HEK293T (cell line): Measurements from ENCODE around the gene ZSCAN30.

ENCODE experiments used
- CTCF ChIA-PET: fragments of 350-600 bp; formaldehyde crosslinking; extraction: SDS; loops from one replicate; lab custom pipeline; 2021; ENCODE audit warnings: antibody characterized with exemption, inconsistent platforms; lab: Yijun Ruan, JAX
- POLR2A ChIA-PET: fragments of 350-600 bp; formaldehyde crosslinking; extraction: SDS; loops from one replicate; lab custom pipeline; 2020; ENCODE audit warnings: antibody characterized with exemption, inconsistent platforms; lab: Yijun Ruan, JAX
- DNase-seq: peaks from one replicate; pipeline ENCODE4 v3.0.0; 2012; ENCODE audit warnings: mixed read lengths; ENCODE audit errors: extremely low spot score
- ARNT ChIP-seq: fragments of 450-650 bp; IDR thresholded peaks from 2 replicates; pipeline ENCODE4 v1.6.1; 2017; ENCODE audit warnings: mild to moderate bottlenecking
- BHLHE40 ChIP-seq: fragments of 450-650 bp; IDR thresholded peaks from 2 replicates; pipeline ENCODE4 v1.6.1; 2016; ENCODE audit warnings: mild to moderate bottlenecking, moderate library complexity, borderline replicate concordance
- CTBP1 ChIP-seq: fragments of 450-650 bp; IDR thresholded peaks from 2 replicates; pipeline ENCODE4 v1.6.1; 2016; ENCODE audit warnings: borderline replicate concordance
- ELF4 ChIP-seq: fragments of 450-650 bp; IDR thresholded peaks from 2 replicates; pipeline ENCODE4 v1.6.1; 2017; ENCODE audit warnings: antibody characterized with exemption
- FOXA1 ChIP-seq: fragments of 450-650 bp; IDR thresholded peaks from 2 replicates; pipeline ENCODE4 v1.6.1; 2016; ENCODE audit warnings: mild to moderate bottlenecking
- FOXK2 ChIP-seq: fragments of 450-650 bp; IDR thresholded peaks from 2 replicates; pipeline ENCODE4 v1.6.1; 2016; ENCODE audit warnings: mild to moderate bottlenecking
- FOXM1 ChIP-seq: fragments of 450-650 bp; IDR thresholded peaks from 2 replicates; pipeline ENCODE4 v1.6.1; 2017; ENCODE audit warnings: mild to moderate bottlenecking, borderline replicate concordance
- HDGF ChIP-seq: fragments of 450-650 bp; IDR thresholded peaks from 2 replicates; pipeline ENCODE4 v1.6.1; 2017; ENCODE audit warnings: antibody characterized with exemption, borderline replicate concordance
- L3MBTL2 ChIP-seq: fragments of 450-650 bp; conservative IDR thresholded peaks from 2 replicates; pipeline ENCODE4 v1.6.1; 2016; ENCODE audit warnings: mild to moderate bottlenecking
- LEF1 ChIP-seq: fragments of 450-650 bp; IDR thresholded peaks from 2 replicates; pipeline ENCODE4 v1.6.1; 2017; ENCODE audit warnings: mild to moderate bottlenecking, borderline replicate concordance
- NFRKB ChIP-seq: fragments of 450-650 bp; IDR thresholded peaks from 2 replicates; pipeline ENCODE4 v1.6.1; 2016; ENCODE audit warnings: mild to moderate bottlenecking, moderate library complexity
- SP1 ChIP-seq: fragments of 450-650 bp; IDR thresholded peaks from 2 replicates; pipeline ENCODE4 v1.6.1; 2017
- SUZ12 ChIP-seq: fragments of 450-650 bp; IDR thresholded peaks from 2 replicates; pipeline ENCODE4 v1.6.1; 2016; ENCODE audit warnings: mild to moderate bottlenecking
- TARDBP ChIP-seq: fragments of 450-650 bp; IDR thresholded peaks from 2 replicates; pipeline ENCODE4 v1.6.1; 2016
- ZNF384 ChIP-seq: fragments of 450-650 bp; IDR thresholded peaks from 2 replicates; pipeline ENCODE4 v1.6.1; 2016
- TF ChIP-seq, protein P1 (sequence below): fragments of 450-650 bp; IDR thresholded peaks from 2 replicates; pipeline ENCODE4 v1.6.1; 2016

The ZSCAN30 gene

DNA sequence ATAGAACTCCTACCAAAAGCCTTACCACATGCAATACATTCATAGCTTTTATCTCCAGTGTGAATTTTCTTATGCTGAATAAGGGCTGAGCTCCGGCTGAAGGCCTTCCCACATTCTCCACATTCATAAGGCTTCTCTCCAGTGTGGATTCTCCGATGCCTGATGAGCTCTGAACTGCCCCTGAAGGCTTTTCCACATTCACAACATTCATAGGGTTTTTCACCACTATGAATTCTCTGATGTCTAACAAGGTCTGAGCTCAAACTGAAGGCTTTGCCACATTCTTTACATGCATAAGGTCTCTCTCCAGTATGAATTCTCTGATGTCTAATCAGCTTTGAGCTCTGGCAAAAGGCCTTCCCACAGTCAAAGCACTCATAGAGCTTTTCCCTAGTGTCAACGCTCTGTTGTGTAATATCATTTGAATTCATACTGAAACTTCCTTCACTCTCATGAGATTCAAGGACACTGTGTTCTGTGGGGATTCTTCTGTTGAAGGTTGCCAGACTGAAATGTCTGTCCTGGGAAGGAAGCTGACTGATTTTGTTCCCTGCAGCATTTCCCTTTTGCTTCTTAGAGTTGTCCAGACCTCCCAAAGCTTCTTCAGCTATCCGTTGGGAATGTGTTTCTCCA is 36.3 kb downstream of the ZSCAN30 start:
- ChIA-PET CTCF (interaction anchor here (1.4 kb wide), 1 partner anchor 8 kb away, joined by 3 read pairs; no protein-coding TSS in a partner anchor), POLR2A (interaction anchor here (0.6 kb wide), 1 partner anchor 90 kb away, joined by 3 read pairs; no protein-coding TSS in a partner anchor)
- no peak for TF ChIP-seq SP1
- no peak for TF ChIP-seq FOXA1
- TF ChIP-seq FOXM1 = no peak
- TF ChIP-seq LEF1 = no peak
- no peak for TF ChIP-seq CTBP1
- TF ChIP-seq, protein P1, sequence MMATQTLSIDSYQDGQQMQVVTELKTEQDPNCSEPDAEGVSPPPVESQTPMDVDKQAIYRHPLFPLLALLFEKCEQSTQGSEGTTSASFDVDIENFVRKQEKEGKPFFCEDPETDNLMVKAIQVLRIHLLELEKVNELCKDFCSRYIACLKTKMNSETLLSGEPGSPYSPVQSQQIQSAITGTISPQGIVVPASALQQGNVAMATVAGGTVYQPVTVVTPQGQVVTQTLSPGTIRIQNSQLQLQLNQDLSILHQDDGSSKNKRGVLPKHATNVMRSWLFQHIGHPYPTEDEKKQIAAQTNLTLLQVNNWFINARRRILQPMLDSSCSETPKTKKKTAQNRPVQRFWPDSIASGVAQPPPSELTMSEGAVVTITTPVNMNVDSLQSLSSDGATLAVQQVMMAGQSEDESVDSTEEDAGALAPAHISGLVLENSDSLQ = no peak
- no peak for TF ChIP-seq TARDBP
- TF ChIP-seq BHLHE40 = no peak
- TF ChIP-seq ELF4 = no peak
- TF ChIP-seq NFRKB = no peak
- TF ChIP-seq L3MBTL2 = no peak
- TF ChIP-seq ARNT = no peak
- TF ChIP-seq ZNF384 = no peak
- DNase-seq = no peak

DNA sequence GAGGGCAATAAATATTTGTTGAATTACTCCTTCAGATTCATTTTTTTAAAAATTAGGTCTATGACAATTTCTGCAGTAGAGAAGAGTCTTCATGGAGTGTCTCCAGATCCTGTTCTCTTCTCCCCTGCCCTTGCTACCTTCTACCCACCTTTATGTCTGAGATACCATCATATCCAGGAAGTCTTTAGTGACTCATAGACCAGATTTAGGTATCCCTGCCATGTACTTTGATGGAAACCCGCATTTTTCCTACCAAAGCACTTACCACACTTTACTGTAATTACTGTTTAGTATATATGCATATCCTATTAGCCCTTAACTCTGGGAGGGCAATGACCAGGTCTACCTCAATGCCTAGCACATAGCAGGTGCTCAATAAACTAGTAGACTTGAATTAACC is 37.6 kb downstream of the ZSCAN30 start:
- CTCF ChIA-PET = no interaction called here
- POLR2A ChIA-PET = no interaction called here
- DNase-seq = no peak
- TF ChIP-seq NFRKB (no peak), BHLHE40 (no peak), LEF1 (no peak), ELF4 (no peak), SP1 (no peak), FOXK2 (no peak), FOXM1 (no peak), L3MBTL2 (no peak), FOXA1 (no peak), ZNF384 (no peak), ARNT (no peak)

DNA sequence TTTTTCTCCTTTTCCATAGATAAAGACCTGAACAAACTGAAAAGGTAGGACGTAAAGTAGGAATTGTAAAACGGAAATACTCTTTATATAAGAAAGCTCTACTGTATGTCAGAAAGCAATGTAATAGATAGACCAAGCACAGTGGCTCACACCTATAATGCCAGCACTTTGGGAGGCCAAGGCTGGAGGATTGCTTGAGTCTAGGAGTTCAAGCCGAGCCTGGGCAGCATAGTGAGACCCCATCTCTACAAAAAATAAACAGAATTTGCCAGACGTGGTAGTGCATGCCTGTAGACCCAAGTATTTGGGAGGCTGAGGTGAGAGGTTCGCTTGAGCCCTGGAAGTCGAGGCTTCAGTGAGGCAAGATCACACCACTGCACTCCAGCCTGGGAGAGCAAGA is 41.6 kb downstream of the ZSCAN30 start:
- DNase-seq = no peak
- no peak for TF ChIP-seq SP1
- TF ChIP-seq NFRKB = no peak
- no peak for TF ChIP-seq ZNF384
- no peak for TF ChIP-seq SUZ12
- no peak for TF ChIP-seq TARDBP
- ChIA-PET POLR2A (no interaction called here), CTCF (interaction anchor here (0.5 kb wide), 1 partner anchor 237 kb away, joined by 3 read pairs; no protein-coding TSS in a partner anchor)

DNA sequence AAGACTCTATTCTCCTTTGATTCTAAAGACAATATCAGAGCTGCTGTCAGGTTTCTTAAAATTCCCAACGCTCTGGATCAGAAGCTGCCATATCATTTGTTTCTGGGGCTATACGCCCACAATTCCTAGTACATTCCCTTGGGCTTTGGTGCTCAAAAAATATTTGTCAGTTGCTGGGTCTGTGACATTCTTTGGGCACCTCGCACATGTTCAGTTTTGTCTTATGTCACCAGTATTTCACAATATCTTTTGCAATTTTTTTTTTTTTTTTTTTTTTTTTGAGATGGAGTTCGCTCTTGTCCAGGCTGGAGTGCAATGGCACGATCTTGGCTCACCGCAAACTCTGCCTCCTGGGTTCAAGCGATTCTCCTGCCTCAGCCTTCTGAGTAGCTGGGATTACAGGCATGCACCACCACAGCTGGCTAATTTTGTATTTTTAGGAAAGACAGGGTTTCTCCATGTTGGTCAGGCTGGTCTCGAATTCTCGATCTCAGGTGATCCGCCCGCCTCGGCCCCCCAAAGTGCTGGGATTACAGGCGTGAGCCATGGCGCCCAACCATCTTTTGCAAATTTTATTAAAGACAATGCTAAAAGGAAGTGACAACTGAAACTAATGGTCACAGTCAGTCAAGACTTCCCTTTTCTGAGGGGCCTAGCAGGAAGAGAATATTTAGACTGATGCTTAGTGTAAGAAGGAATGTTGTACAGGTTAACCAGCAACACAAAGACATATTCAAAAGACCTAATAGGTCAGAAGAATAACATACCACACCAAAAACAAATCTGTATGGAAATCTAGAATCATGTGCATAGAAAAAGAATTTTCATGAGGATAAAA is 42.4 kb downstream of the ZSCAN30 start:
- DNase-seq = no peak
- ChIA-PET POLR2A (interaction anchor here (0.7 kb wide), 1 partner anchor 42 kb away, joined by 3 read pairs; the partner anchor contains the start of gene ZSCAN30), CTCF (interaction anchor here (0.5 kb wide), 1 partner anchor 237 kb away, joined by 3 read pairs; no protein-coding TSS in a partner anchor)
- TF ChIP-seq NFRKB = no peak
- TF ChIP-seq ELF4 = no peak
- no peak for TF ChIP-seq ARNT
- no peak for TF ChIP-seq FOXK2
- no peak for TF ChIP-seq FOXM1
- no peak for TF ChIP-seq FOXA1
- no peak for TF ChIP-seq CTBP1
- TF ChIP-seq ZNF384 = no peak
- no peak for TF ChIP-seq BHLHE40
- no peak for TF ChIP-seq TARDBP
- no peak for TF ChIP-seq HDGF
- TF ChIP-seq, protein P1 = no peak
- no peak for TF ChIP-seq LEF1
- TF ChIP-seq L3MBTL2 = no peak
- TF ChIP-seq SP1 = no peak
- TF ChIP-seq SUZ12 = no peak

DNA sequence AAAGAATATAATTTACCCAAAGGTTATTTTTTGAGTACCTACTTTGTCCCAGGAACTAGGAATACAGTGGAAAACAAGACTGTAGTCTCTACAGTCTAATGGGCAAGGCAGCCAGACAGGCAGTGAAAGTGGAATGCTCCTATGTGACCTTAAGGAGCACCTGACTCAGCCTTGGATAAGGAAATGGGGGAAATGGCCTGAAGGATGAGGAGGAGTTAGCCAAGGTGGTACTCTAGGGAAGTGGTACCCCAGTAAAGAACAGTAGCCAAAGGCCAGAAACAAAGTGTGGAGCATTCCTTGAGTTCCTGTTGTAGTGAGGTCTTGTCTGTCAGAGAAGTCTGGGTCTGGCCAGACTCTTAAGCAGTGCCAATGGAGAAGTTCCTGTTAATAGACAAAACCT is 43.2 kb downstream of the ZSCAN30 start:
- ChIA-PET POLR2A (interaction anchor here (0.7 kb wide), 1 partner anchor 43 kb away, joined by 3 read pairs; the partner anchor contains the start of gene ZSCAN30), CTCF (no interaction called here)
- TF ChIP-seq ARNT (no peak), L3MBTL2 (no peak), FOXA1 (no peak), SUZ12 (no peak)
- DNase-seq = no peak

DNA sequence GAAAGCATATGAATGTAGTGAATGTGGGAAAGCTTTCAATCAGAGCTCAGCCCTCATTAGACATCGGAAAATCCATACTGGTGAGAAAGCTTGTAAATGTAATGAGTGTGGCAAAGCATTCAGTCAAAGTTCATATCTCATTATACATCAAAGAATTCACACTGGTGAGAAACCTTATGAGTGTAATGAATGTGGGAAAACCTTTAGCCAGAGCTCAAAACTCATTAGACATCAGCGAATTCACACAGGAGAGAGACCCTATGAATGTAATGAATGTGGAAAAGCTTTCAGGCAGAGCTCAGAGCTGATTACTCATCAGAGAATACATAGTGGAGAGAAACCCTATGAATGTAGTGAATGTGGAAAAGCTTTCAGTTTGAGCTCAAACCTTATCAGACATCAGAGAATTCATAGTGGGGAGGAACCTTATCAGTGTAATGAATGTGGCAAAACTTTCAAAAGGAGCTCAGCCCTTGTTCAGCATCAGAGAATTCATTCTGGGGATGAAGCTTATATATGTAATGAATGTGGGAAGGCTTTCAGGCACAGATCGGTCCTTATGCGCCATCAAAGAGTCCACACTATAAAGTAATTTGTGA is 44.2 kb downstream of the ZSCAN30 start:
- CTCF ChIA-PET = interaction anchor here (1.1 kb wide), 1 partner anchor 141 kb away, joined by 3 read pairs; no protein-coding TSS in a partner anchor
- POLR2A ChIA-PET = interaction anchor here (1.2 to 2.4 kb wide), 3 partner anchors 43 to 205 kb away, joined by 4 to 6 read pairs (median 5); partner anchors contain the start of genes MAPRE2 and ZSCAN30
- TF ChIP-seq CTBP1 (no peak), L3MBTL2 (no peak), ARNT (no peak), ELF4 (no peak), LEF1 (no peak), FOXA1 (no peak)
- DNase-seq = no peak
